T-helper 1 cell treated with Interleukin-12 subunit alpha and Interleukin-12 subunit beta and Interleukin-4 antibody, amounts not matched to agents 30 μg/mL and 1 μg/mL, for 36 hours (primary cell): ENCODE results near the gene PCID2.
A peak's percentile ranks its signal among the peaks of the same experiment; 100 is the strongest.

ENCODE experiments used
- H3K27ac Mint-ChIP-seq: one replicate; pipeline ENCODE4 v1.8.0; 2021; ENCODE audit warnings: mild to moderate bottlenecking, mixed read lengths
- H3K27me3 Mint-ChIP-seq: one replicate; pipeline ENCODE4 v1.8.0; 2021; ENCODE audit warnings: low read depth, mixed read lengths
- H3K36me3 Mint-ChIP-seq: one replicate; pipeline ENCODE4 v1.8.0; 2021; ENCODE audit warnings: low read depth, mixed read lengths
- H3K4me1 Mint-ChIP-seq: one replicate; pipeline ENCODE4 v1.8.0; 2021; ENCODE audit warnings: low read depth, mixed read lengths
- H3K4me3 Mint-ChIP-seq: one replicate; pipeline ENCODE4 v1.8.0; 2021; ENCODE audit warnings: mild to moderate bottlenecking, moderate library complexity, mixed read lengths
- H3K9me3 Mint-ChIP-seq: one replicate; pipeline ENCODE4 v1.8.0; 2021; ENCODE audit warnings: mixed read lengths

PCID2 gene

DNA sequence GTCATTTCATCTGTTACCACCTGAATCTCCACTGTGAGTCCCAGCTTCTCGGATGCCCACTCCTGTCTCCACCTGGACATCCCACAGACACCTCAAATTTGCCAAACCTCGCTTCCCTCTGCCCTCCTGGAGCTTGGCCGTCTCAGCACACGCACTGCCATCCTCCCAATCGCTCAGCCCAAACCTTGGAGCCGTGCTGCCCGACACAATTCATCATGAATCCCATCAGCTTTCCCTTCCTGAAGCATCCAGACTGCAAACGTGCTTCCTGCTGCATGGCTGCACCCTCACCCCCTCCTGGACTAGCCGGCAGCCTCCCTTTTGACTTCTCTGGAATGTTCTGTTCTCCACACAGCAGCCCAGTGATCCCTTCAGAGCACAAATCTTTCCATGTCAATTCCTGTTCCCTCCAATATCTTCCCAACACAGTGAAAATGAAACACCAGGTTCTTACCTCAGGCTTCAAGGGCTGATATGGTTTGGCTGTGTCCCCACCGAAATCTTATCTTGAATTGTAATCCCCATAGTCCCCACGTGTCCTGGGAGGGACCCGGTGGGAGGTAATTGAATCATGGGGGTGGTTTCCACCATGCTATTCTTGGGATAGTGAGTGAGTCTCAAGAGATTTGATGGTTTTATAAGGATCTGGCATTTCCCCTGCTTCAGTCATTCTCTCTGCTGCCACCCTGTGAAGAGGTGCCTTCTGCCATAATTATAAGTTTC lies 51.1 kb downstream of the PCID2 start:
- Mint-ChIP-seq H3K27ac (no peak overlapping the region), H3K9me3 (peaks cover 21% of the 10 kb centered on the region), H3K4me3 (no peak overlapping the region), H3K27me3 (peaks cover 31% of the 10 kb centered on the region), H3K36me3 (peaks cover 20% of the 10 kb centered on the region), H3K4me1 (peaks cover 18% of the 10 kb centered on the region)

GRCh38 chr13:113155982-113156655 lies 52.4 kb downstream of the PCID2 start:
- Mint-ChIP-seq H3K9me3 (peaks cover 21% of the 10 kb centered on the region), H3K27ac (no peak overlapping the region), H3K4me1 (peaks cover 17% of the 10 kb centered on the region), H3K4me3 (no peak overlapping the region), H3K36me3 (peaks cover 21% of the 10 kb centered on the region), H3K27me3 (peaks cover 42% of the 10 kb centered on the region)

DNA sequence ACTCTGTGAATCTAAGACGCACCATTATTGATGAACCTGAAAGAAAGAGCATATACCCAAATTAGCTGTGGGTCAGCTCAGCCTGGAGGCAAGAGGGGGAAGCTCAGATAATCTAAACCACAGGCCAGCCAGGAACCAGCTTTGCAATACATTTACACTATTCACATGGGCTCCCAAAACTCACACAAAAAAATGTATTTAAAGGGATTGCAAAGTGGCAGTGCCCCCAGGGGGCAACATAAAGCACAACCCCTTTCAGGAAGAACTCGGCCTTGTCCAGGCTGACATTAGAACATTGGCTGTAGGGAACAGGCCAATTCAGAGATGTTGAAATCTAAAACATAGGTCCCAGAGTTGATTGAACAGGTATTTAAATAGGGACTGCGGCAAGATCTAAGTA lies 53.3 kb downstream of the PCID2 start:
- H3K27ac Mint-ChIP-seq, result peak overlapping the region; percentile 31
- peaks cover 21% of the 10 kb centered on the region for H3K36me3 Mint-ChIP-seq
- H3K4me3 Mint-ChIP-seq, result no peak overlapping the region
- peaks cover 14% of the 10 kb centered on the region for H3K4me1 Mint-ChIP-seq
- H3K27me3 Mint-ChIP-seq, result peaks cover 47% of the 10 kb centered on the region
- H3K9me3 Mint-ChIP-seq, result peaks cover 21% of the 10 kb centered on the region

DNA sequence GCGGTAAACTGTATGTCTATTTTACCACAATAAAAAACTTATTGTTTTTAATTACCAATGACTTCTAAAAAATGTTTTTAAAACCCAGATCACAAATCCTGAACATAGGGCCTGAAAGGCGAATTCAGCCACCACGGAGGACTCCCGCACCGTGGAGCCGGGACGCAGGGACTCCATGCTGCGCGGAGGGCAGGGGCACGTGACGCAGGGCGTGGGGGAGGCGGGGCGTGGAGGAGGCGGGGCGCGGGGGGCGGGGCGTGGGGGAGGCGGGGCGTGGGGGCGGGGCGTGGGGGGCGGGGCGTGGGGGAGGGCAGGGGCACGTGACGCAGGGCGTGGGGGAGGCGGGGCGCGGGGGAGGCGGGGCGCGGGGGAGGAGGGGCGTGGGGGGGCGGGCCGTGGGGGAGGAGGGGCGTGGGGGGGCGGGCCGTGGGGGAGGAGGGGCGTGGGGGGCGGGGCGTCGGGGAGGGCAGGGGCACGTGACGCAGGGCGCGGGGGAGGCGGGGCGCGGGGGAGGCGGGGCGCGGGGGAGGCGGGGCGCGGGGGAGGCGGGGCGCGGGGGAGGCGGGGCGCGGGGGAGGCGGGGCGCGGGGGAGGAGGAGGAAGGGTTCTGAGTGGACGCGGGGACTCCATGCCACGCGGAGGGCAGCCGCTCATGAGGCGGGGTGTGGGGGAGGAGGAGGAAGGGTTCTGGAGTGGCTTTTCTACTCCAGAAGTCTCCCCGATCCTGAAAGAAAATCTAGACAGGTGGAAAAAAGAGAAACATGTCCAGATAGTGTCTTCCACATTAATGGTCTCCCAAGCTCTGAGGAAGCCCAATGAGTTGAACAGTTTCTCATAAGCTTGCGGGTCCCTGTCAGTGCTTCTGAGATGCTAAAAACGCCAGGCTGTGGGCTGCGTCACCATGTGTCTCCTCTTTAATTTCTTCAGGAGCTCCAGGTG lies 54.4 kb downstream of the PCID2 start:
- Mint-ChIP-seq H3K27me3 (peaks cover 47% of the 10 kb centered on the region), H3K9me3 (peaks cover 21% of the 10 kb centered on the region), H3K27ac (peak overlapping the region; percentile 71), H3K4me3 (peak overlapping the region; percentile 54), H3K36me3 (peaks cover 21% of the 10 kb centered on the region), H3K4me1 (peaks cover 11% of the 10 kb centered on the region)

GRCh38 chr13:113152984-113153809 lies 55.3 kb downstream of the PCID2 start:
- Mint-ChIP-seq H3K27ac (peak overlapping the region; percentile 71), H3K4me1 (peaks cover 11% of the 10 kb centered on the region), H3K36me3 (peaks cover 21% of the 10 kb centered on the region), H3K27me3 (peaks cover 45% of the 10 kb centered on the region), H3K9me3 (peaks cover 21% of the 10 kb centered on the region), H3K4me3 (peak overlapping the region; percentile 74)

DNA sequence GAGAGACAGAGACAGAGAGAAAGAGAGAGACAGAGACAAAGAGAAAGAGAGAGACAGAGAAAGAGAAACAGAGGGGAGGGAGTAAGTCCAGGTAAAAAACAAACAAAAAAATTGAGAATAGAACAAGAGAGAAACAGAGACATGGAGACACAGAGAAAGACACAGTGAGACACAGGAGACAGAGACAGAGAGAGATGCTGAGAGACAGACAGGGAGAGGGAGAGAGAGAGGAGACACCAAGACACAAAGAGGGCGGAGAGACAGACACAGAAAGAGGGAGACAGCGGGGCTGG lies 55.8 kb downstream of the PCID2 start:
- H3K27me3 Mint-ChIP-seq, result peaks cover 41% of the 10 kb centered on the region
- peaks cover 21% of the 10 kb centered on the region for H3K36me3 Mint-ChIP-seq
- peak overlapping the region; percentile 50 for H3K27ac Mint-ChIP-seq
- H3K4me3 Mint-ChIP-seq, result peak overlapping the region; percentile 74
- H3K4me1 Mint-ChIP-seq, result peaks cover 11% of the 10 kb centered on the region
- H3K9me3 Mint-ChIP-seq, result peaks cover 21% of the 10 kb centered on the region

- Mint-ChIP-seq H3K9me3 (peaks cover 16% of the 10 kb centered on the region), H3K27ac (peak overlapping the region; percentile 53), H3K4me3 (peak overlapping the region; percentile 74), H3K4me1 (peaks cover 11% of the 10 kb centered on the region), H3K36me3 (peaks cover 16% of the 10 kb centered on the region), H3K27me3 (peaks cover 40% of the 10 kb centered on the region)
These were observed 56.5 kb downstream of the PCID2 start for GRCh38 chr13:113151745-113152690.

GRCh38 chr13:113150550-113151365 lies 57.7 kb downstream of the PCID2 start:
- Mint-ChIP-seq H3K36me3 (peaks cover 12% of the 10 kb centered on the region), H3K9me3 (peaks cover 11% of the 10 kb centered on the region), H3K4me3 (no peak overlapping the region), H3K27ac (peak overlapping the region; percentile 22), H3K4me1 (peaks cover 11% of the 10 kb centered on the region), H3K27me3 (peaks cover 38% of the 10 kb centered on the region)

DNA sequence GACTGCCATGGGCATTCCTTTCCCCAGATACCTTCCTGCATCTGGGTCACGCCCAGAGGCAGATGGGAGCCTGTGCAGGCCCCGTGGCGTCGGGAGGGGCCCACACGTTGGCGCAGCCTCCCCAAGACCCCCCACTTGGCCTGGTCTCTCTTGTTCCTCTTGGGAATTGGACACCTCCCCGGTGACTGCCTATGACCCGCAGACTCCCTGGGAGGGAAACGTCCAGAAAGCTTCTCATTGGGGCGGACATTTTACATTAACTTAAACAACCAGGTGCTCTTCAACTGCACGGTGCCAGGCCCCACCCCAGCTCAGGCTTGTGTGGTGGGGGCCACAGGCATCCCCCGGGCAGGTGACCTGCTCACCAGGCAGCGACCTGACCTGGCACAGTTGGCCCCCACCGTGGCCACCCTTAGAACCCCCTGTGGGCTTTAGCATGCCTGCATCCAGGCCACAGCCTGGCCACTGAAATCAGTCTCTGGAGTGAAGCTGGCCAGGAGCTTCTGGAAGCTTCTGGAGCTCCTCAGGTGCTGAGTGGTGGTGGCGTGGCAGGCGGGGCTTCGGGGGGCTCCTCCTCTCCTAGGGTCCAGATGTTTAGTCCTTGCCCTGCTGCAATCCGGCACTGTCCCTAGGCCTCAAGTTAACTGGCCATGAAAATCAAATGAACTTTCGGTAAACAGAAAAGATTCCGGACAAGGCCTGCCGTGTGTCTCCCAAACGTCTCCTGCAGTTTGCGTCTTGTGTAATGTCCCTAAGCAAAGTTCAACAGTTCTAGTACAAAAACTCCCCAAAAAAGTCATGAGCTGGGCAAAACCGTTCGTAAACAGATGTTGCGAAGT lies 58.5 kb downstream of the PCID2 start:
- Mint-ChIP-seq H3K4me1 (peaks cover 9% of the 10 kb centered on the region), H3K36me3 (peaks cover 6% of the 10 kb centered on the region), H3K27ac (no peak overlapping the region), H3K4me3 (no peak overlapping the region), H3K9me3 (peaks cover 3% of the 10 kb centered on the region), H3K27me3 (peaks cover 30% of the 10 kb centered on the region)

GRCh38 chr13:113148940-113149503 lies 59.4 kb downstream of the PCID2 start:
- H3K9me3 Mint-ChIP-seq, result no peaks in the 10 kb centered on the region
- H3K27ac Mint-ChIP-seq, result no peak overlapping the region
- H3K27me3 Mint-ChIP-seq, result peaks cover 28% of the 10 kb centered on the region
- H3K36me3 Mint-ChIP-seq, result peaks cover 4% of the 10 kb centered on the region
- H3K4me1 Mint-ChIP-seq, result peaks cover 8% of the 10 kb centered on the region
- H3K4me3 Mint-ChIP-seq, result no peak overlapping the region

GRCh38 chr13:113148407-113148806 lies 60.1 kb downstream of the PCID2 start:
- peaks cover 4% of the 10 kb centered on the region for H3K36me3 Mint-ChIP-seq
- peaks cover 28% of the 10 kb centered on the region for H3K27me3 Mint-ChIP-seq

GRCh38 chr13:113147206-113147605 lies 61.3 kb downstream of the PCID2 start:
- Mint-ChIP-seq H3K36me3 (no peaks in the 10 kb centered on the region), H3K4me3 (no peak overlapping the region), H3K9me3 (no peaks in the 10 kb centered on the region), H3K27me3 (peaks cover 21% of the 10 kb centered on the region), H3K4me1 (peaks cover 1% of the 10 kb centered on the region), H3K27ac (peak overlapping the region; percentile 34)

More at GRCh38 chr13:113148407-113148806, 60.1 kb downstream of the PCID2 start:
- H3K4me3 Mint-ChIP-seq, result no peak overlapping the region
- H3K4me1 Mint-ChIP-seq, result peaks cover 8% of the 10 kb centered on the region
- H3K9me3 Mint-ChIP-seq, result no peaks in the 10 kb centered on the region
- no peak overlapping the region for H3K27ac Mint-ChIP-seq
